ENCODE data around the gene TLCD1.
"Not testable (repeated sequence)": the region's sequence is repeated elsewhere in the genome, so short reads cannot be mapped to it uniquely, and the experiment has no call there.

The TLCD1 gene

DNA sequence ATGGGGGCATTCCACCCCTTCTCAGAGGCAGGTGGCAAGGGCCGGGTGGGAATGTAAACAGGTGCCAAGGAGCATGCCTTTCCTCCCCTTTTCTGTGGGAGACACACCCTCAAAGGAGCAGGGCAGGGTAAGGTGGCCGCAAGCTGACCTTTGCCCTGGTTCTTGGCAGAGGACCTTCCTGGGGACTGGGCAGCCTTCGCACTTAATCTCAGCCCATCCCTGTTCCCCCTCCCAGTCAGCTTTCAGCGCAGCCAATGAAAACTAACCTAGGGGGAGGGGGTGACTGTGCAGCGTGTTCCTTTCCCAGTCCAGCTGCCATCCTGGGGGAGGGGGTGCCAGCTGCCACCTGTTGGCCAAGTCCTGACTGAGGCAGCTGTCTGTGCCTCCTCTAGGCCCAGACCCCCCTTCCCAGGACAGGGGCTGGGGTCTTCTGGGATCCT lies 20.6 kb upstream of the TLCD1 start:
- no peak for DNase-seq

DNA sequence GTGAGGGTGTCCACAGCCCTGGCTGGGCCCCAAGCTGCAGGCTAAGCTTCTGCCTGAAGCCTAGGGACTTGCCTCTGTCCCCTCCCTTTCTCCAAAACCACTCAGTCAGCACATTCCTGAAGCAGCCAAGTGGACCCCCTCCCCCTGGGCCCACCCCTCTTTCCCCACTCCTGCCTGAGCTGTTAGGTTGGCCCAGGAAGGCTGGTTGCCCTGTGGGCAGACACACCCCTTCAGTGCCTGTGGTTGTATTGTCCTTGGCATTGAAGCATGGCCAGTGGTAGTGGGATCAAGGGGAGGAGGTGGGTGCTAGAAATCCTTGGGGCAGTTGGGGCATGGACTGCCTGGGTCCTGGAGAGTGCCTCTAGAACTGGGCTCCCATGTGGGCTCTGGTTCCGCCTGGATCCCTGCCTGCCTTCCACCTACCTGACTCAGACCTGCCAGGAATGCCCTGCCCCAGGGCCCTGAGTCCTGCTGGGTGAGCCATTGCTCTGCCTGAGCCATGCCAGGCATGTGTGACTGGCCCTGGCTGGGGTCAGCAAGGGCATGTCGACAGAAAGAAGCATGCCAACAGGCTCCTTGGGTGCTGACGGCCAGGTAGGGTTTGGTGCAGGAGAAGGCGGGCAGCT lies 19.9 kb upstream of the TLCD1 start:
- DNase-seq = no peak

GRCh38 chr17:28744972-28745785 lies 19.1 kb upstream of the TLCD1 start:
- DNase-seq = peak; percentile 50

DNA sequence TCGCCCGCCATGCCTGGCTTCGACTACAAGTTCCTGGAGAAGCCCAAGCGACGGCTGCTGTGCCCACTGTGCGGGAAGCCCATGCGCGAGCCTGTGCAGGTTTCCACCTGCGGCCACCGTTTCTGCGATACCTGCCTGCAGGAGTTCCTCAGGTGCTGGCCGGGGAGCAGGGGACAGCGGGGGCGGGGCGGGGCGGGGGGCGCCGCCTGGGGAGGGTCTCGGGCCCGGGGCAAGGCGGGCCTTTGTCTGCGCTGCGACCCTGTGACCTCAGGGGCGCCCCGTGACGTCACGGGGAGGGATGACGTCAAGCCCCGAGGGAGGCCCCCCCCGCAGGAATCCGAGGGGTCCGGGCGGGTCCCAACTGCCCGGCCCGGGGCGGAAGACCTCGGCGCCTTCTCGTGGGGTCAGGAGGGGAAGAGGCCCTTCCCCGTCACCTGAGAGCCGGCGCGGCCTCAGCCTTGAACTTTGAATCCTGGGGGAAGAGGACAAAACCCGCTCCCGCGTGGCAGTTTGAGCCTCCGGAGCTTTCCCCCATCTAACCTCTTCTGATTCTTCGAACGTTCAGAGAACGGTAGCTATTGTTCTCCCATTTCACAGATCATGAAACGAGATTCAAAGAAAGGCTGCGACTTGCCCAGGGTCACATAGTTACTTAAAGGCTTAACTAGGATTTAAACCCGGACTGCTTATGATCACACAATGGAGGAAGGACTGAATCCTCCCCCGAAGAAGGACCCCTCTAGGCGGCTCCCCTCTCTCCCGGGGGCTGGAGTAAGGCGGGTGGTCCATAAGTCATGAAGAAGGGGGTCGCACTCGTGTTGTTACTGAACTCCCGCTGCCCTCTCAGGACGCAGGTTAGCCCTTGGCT lies 18.3 kb upstream of the TLCD1 start:
- peak; percentile 78 for DNase-seq

- peak; percentile 84 for DNase-seq
Measured at GRCh38 chr17:28743243-28744103, 17.4 kb upstream of the TLCD1 start, which contains the start of gene TRAF4. TRAF4 (plus strand) TSS chr17:28744011; CDS start chr17:28744113, 102 bp downstream.

GRCh38 chr17:28741358-28742349 lies 15.6 kb upstream of the TLCD1 start:
- DNase-seq = no peak

DNA sequence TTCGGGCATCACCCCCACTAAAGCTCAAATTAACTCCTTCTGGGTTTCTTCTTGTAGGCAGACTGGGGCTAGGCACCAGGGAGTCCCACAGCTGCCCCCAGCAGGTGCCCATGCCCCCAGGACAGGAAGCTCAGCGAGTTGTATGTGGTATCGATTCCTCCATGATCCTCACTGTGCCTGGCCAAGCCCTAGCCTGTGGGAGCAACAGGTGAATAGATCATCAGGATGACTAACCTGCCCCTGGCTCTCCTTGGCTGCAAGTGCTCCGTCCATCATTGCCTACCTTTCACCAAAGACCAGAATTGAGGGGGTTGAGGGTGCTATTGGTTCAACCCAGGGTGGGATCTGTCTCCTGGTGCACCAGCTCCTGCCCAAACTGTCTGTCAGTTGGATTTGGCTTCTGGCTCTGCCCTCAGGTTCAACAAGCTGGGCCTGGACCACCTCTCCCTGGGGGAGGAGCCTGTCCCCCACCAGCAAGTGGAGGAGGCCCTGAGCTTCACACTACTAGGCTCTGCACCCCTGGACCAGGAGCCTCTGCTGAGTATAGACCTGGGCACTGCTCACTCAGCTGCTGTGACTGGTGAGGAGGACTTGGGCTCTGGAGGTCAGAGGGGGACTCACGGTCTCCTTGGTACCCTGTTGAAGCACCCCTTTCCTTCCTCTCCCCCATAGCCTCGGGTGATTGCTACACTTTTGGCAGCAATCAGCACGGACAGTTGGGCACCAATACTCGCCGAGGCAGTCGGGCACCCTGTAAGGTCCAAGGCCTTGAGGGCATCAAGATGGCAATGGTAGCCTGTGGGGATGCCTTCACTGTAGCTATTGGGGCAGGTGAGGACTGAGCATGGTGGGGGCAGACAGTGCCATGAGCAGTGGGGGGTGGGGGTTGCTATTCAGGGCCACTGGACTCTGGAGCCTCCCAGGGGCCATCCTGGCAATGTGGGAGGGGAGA lies 14.6 kb upstream of the TLCD1 start:
- no peak for DNase-seq

GRCh38 chr17:28738680-28739384 lies 12.8 kb upstream of the TLCD1 start:
- DNase-seq = no peak

DNA sequence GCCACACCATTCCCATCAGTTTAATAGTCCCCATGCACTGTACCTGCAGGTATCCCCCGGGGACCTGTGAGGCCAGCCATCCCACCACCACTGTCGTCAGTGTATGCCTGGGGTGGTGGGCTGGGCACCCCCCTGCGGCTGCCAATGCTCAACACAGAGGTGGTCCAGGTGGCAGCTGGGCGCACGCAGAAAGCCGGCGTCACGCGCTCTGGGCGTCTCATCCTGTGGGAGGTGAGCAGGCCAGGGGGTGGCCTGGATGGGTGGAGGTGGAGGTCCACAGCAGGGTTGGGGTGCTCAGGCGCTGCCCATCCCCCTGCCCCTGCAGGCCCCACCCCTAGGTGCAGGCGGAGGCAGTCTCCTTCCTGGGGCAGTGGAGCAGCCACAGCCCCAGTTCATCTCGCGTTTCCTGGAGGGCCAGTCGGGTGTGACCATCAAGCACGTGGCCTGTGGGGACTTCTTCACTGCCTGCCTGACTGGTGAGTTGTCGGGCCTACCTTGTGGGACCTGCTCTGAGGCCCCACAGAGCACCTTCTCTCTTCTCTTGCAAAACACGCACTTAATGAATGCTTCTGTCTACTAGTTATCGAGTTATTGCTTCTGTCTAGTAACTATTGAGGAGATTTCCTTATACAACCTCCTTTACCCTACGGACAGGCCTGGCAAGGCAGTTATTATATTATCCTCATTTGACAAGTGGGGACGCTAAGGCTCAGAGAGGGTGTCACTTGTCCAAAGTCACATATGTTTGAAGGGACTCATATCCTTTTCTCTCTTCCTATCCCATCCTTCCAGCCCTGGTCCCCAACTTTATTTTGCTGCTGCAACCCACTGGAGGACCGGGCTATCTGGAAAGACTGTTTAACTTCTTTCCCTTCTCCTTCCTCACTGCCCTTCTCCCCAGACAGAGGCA lies 12.0 kb upstream of the TLCD1 start:
- no peak for DNase-seq

DNA sequence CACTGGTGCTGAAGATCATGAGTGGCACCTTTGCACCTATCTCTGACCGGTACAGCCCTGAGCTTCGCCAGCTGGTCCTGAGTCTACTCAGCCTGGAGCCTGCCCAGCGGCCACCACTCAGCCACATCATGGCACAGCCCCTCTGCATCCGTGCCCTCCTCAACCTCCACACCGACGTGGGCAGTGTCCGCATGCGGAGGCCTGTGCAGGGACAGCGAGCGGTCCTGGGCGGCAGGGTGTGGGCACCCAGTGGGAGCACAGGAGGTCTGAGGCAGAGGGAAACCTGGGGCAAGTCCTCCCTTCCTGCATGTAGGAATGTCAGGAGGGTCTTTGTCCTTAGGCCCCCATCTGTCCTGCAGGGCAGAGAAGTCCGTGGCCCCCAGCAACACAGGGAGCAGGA lies 11.3 kb upstream of the TLCD1 start:
- DNase-seq = no peak

- DNase-seq = not testable (repeated sequence)
Measured at GRCh38 chr17:28735913-28736769, 10.1 kb upstream of the TLCD1 start.

GRCh38 chr17:28735242-28735722 lies 9.2 kb upstream of the TLCD1 start:
- no peak for DNase-seq

DNA sequence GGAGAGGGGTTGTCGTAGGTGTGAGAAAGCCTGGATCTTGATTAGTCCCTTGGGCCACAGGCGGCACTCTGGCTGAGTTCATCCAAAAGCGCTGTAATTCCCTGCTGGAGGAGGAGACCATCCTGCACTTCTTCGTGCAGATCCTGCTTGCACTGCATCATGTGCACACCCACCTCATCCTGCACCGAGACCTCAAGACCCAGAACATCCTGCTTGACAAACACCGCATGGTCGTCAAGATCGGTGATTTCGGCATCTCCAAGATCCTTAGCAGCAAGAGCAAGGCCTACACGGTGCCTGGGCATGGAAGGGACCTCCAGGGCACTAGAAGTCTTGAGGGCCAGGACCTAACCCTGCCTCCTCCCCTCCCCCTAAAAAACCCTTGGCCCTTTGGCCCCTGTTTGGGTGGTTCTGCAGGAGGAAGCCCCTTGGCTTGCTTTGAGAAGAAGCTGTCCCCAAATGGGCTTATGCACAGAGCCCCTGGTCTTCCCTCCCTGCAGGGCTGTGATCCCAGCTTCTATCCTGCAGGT lies 8.7 kb upstream of the TLCD1 start:
- DNase-seq = no peak

GRCh38 chr17:28733346-28733745 lies 7.3 kb upstream of the TLCD1 start:
- DNase-seq = no peak

- no peak for DNase-seq
Measured at GRCh38 chr17:28729950-28730330, 3.9 kb upstream of the TLCD1 start.

DNA sequence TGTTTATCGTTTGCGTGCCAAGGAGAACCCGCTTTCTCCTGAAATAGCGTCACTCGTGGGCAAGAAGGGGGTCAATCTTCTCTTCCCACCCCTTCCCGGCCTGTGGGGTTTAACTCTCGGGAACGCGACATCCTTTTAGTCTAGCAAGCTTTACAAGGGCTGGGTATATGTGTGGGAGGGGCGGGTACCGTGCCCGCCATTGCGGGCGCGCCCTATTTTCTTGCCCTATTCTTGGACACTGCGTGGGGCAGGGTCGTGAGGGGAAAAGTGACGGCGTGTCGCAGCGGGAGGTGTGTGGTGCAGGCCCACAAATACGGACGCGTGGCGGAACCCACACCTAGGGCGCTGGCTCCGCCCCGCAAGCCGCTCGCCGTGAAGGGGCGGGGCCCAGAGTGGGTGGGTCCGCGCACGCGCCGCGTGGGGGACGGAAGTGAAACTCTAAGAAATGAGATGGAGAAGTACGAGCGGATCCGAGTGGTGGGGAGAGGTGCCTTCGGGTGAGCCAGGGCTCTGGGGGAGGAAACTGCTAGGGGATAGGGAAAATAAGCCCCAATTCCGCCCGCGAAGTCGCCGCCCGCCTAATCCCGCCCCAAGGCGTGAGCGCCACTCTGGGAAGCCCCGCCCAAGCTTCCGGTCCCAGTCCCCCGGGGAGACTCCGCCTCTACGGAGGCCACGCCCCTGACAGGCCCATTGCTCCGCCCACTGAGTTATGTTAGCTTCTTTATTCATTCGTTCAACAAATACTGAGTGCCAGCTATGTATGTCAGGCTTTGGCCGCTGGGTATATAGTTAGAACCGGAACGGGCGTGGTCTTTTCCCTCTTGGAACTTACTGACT lies 2.5 kb upstream of the TLCD1 start, which contains the start of gene NEK8:
Gene NEK8 (plus strand): TSS at position 425 of the 837 bp plus-strand sequence. CDS start 26 bp downstream, at position 451.
- peak; percentile 98 for DNase-seq

Measured in activated CD4-positive, alpha-beta T cell treated with anti-CD3 and anti-CD28 coated beads, Interleukin-2, Interleukin-6, amounts not matched to agents 100 ng/mL and 50 ng/mL, durations not matched to agents 16 hours and 8 hours (primary cell).